NCI-H2029 treated with DMSO at 0.1 percent for 48 hours (cell line): ENCODE data around the gene KIAA2012.
A peak's percentile ranks its signal among the peaks of the same experiment; 100 is the strongest.

Source experiments
- DNase-seq: peaks from one replicate; lab custom pipeline; 2025; lab: John Stamatoyannopoulos, UW

Gene KIAA2012

DNA sequence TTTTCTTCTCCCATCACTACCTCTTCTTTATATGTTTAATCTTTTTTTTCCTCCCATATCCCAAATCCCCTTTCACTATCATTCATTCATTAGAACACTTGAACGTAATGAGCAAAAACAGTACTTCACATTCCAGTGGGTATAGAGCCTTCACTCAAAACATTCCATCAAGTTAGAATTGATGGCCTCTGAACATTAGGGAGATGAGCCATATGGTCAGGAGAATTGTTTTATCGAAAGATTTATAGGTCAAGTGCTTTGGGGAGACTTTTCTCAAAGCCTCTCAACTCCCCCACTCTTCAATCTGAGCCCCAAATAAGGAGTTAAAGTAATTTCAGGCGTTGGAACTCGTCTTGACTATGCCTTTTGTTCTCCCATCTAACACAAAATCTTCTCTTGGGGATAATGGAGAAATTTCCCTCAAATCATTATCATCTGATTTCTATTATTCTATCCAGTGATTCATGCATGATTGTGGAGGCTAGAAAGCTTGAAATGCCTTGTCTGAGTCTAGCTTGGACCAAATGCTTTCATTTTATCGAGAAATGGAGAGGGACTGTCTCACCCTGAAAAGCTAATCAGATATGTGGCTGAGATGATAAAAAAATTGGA is 79.2 kb downstream of the KIAA2012 start:
- no peak for DNase-seq

DNA sequence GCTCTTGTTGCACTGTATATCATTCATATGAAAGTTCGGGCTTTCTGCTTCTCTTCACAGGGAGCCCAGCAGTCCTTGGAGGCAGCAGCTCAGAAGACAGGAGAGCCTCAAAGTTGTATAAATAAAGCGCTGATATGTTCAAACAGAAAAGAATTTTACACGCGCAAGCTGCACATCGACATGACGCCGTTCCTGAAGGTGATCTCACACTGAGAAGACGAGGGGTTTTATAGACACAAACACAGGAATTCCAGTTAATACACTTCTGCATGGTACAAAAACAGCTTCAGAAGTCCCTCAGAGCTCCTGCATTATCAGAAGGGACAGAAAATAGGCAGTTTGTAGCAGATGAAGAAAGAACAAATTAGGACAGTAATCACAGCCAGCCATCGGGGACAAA is 81.6 kb downstream of the KIAA2012 start:
- DNase-seq, result no peak

DNA sequence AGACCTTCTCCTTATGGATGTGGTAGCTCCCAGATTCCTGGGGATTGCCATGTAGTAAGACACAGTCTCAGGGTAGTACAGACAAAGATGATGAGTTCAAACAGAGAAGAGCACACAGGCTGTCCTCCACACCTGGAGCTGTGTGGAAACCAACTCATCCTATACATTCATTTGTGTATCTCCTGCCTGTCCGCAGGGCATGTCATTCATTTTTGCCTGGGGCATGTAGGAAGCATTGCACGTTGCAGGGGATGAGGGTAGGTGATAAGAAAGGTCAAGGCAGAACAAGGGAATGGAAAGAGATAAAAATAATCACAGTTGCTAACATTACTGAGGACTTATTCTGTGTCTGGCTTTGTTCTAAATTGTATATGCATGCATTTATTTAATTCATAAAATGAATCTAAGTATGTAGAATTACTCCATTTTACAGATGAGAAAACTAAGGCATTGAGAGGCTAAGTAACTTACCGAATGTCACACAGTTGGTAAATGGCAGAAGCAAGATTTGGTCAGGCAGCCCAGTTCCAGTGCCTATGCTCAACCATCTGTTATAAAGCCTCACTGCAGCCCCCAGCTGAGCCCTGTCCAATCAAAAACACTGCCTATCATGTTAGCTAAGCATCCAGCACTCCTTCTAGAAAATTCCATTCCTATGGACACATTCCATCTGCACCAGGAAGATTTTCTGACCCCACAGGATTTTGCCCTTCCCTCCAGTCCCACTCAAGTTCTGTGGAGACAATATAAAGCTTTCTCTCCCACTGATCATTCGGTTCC is 84.3 kb downstream of the KIAA2012 start:
- no peak for DNase-seq

DNA sequence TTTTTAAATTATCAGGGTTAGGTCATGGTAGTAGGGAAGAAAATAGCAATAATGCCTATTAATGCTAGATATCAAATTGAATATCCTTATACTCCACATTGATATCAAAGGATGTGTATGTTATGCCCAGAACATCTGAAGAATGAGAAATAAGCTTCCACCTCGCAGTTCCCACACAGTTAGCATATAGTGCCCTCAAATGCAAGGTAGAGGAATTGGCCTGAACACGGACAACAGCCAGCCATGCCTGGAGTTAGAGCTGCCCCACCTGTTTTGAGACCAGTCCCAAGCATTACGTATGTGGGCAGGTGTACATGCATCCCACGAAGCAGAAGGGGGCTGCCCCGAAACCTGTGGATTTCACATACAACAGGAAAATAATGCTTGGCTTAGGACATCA is 85.7 kb downstream of the KIAA2012 start:
- no peak for DNase-seq

DNA sequence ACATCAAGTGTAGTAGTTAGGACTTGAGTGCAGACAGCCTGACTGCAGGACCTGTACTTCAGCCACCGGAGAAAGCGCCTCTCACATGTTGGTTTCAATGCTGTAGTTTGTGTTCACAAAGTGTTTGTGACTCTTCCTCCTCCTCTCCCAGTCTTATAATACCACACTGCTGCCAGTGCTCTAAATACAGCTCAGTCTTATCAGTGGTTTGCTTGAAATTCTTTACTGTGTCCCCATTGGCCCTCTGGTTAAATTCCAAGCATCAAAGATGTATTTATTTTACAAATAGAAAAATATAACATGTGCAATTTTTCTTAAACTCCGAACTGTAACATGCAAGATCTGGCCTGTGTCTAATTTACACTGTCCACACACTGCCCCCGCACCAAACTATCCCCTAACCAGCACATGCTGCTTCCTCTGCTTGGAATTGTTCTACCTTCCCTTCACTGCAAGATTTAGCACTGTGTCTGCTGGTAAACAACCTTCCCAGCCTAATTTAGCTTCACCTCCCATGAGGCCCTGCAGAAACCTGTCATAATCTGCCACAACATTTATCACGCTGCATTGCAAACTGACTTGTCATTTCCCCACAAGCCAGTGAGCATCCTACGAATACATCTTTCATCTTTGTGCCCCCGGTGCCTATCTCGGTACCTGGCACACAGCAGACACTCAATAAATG is 88.2 kb downstream of the KIAA2012 start:
- no peak for DNase-seq

DNA sequence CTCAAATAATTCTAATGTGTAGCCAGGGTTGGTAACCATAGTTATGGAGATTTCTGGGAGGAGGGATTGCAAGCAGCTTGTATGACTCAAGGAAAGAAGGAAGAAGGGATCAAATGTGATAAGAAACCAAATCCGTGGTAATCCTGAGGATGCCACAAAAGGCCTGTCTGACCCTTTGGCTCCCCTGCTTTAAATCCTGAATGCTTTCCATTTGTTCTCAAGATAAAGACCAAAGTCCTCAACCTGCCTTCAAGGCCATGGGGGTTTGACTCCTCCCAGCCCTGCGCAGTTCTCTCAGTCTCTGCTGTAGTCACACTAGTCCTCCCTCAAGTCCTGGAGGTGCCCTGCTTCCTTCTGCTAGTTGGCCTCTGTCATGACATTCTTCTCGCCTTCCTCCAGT is 91.4 kb downstream of the KIAA2012 start:
- DNase-seq, result no peak

DNA sequence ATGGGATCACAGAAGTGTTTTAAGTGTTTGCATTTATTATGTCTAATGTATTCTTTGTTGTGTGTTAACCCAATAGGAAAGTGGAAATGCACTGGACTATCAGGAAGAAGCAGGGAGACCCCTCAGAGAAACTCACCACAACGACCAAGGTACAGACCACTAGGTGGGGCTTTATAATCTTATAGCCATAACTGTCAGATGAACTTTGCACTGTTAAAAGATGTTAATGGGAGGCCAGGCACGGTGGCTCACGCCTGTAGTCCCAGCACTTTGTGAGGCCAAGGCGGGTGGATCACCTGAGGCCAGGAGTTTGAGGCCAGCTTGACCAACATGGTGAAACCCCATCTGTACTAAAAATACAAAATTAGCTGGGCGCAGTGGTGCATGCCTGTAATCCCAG is 92.2 kb downstream of the KIAA2012 start:
- no peak for DNase-seq

DNA sequence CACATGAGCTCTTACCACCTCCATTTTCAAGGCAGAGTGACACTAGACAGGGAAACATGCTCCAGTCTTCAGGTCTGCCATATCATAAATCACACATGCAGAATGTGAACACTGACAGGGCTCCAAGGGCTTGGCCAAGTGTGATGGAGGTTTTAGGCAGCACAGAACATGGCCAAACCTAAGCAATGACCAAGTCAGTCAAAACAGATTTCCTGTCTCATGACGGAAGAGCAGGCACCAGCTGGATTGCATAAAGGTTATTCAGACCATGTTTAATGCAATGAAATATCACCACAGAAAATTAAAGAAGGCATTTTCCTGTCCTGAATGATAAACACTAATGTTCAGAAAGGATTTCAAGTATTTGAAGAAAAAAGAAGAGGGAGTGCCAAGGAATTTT is 92.9 kb downstream of the KIAA2012 start:
- no peak for DNase-seq

DNA sequence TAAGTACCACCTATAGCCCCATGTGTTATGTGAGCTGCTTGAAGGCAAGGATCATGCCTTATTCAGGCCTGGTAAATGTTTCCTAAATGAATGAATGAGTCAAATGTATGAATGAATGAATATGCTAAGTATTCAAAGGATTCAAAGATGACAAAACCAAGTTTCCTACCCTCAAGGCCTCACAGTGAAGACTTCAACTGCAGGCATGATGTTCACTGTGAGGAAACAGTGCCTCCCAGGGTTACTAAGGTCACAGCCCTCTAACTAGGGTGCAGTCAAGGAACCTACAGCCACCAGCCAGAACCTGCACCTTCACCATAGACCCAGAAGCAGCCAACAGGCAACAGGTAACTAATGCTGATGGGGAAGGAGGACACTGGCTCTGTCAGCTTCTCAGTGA is 96.1 kb downstream of the KIAA2012 start:
- DNase-seq, result no peak

DNA sequence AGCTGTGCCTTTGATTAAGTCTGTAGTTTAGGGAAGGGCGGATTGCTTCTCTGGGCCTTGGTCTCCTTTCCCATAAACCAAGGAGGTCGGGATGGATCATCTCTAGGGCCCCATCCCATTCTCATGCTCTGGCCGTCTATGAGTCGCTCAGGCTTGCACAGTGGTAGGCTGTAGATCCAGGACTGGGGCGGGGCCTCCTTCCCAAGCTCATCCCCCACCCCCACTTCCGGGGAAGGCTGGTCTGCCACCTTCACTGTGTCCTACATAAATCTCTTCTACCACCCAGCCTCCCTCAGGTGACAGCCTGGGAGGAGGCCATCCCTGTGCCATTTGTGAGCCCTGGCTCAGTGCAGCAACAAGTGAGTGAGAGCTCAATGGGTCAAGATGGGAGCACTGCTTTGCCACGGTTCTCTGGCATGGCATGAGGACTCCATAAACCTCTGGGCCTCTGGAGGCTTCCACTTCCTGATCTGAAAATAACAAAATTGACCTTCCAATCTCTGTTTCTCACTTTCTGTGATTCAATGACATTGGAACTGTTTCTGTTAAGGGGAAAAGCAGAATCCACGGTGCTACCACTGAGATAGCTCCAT is 96.9 kb downstream of the KIAA2012 start:
- DNase-seq, result no peak

DNA sequence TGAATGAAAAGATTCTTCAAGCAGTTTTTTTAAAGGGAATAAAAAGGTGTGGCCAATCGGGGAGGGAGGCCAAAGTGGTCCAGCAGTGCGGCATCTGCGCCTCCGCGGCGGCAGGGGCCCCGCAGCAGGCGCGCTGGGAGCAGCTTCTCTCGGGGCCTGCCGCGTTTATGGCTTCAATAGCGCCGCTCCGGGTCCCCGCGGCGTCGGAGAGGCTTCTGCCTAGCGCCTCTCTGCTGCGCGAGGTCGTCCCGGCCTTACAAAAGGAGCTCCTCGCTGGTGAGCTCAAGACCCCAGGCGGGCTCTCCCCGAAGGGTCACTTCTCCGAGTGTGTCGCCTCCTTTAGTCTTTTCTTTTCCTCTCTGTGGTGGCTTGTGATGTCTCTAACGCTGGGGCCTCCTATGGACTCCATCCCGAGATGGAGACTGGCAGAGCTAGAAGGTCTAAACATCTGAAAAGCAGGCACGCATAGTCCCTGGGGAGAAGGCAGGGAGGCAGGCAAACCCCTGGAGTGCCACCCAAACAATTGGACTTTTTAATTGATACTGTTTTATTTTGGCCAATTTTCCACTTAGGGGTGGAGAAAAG is 98.3 kb downstream of the KIAA2012 start:
- no peak for DNase-seq

DNA sequence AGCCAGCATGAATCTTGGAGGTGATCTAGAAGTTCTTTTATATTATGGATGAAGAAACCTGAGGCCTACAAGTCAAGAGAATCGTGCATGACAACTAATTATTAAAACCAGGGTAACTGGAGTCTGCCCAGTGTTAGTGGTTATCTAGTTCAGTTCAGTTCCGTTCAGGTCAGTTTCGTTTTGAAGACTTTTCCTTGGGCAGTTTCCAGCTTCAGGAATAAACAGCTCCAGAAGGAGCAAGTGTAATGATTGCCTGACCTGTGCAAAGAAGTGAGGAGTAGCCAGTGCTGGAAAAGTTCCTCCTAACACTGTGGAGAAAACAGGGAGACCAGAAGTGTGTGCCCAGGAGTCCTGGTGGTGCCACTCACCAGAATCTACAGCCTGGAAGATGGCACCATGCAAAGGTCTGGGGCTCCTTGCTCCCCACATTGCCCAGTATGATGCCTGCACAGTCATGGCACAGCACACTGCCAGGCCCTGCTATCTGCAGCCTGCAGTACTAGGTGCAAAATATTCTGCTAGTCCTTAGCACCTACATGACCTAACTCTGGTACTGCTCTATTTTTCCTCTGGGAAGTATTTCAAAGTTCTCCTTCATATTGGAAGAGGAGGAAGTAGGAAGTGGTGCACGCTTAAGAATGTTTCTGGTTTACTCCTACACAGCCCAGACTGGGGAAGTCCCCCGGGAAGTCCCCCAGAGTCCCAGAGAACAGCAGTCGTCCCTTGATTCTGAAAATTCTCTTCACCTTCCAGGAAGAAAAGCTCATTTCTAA is 99.6 kb downstream of the KIAA2012 start:
- no peak for DNase-seq

DNA sequence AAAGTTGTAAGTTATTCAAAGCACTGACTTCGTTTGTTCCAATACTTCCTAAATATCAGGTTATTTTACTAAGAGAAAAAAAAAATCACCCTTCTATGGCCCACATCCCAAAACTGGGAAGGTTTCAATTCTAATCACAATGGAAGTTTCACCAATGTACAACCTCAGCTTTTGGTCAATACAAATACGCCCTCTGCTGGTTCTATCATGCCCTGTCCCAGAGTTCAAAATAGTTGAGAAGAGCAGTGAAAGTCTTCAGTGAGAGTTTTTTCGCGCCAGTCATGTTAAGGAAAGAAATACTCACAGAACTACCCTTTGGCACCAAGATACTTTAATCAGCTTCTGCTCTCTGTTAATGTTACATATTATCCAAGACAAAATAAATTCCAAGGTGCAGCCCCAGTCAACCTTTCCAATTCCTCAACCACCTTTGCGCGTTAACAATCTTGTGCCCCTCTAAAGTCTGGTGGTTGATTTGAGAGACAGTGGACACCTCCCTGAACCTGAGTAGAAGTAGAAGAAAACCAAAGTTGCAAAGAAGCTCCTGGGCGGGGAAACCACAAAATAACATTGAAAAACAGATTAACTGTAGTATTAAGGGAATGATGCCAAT is 105.4 kb downstream of the KIAA2012 start:
- peak; percentile 48 for DNase-seq

DNA sequence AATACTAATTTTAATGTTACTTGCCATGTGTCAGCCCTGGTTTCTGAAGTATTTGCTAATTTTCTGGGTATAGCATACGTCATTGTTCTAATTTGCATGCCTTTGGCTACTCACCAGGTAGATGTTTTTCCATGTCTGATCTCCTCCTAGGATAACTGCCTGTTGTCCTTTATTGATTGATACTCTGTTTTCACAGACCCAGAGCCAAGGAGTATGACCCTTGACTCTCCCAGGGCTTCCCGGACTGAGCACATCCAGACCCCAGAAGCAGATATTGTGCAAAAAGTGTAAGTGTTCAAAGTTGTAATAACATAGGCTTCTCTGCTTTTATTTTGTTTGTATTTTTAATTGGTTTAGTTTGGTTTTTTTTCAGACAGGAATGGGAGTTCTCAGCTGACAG is 111.5 kb downstream of the KIAA2012 start:
- DNase-seq, result no peak

DNA sequence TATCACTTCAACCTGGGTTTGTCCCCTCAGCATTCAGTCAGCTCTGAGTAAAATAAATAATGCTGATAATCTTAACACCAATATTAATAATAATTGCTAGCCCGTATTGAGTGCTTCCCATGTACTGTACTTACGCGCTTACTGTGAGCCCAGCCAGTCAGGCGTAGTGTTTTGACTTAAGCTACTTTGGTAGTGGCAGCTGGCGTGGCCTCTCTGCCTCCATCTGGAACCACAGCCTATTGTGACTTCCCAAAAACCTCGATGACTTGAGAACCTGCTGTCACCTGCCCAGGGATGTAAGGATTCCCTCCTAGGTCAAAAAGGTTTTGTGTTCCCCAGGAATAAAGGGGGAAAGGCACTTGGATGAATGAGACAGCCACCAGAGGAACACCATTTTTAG is 112.1 kb downstream of the KIAA2012 start:
- no peak for DNase-seq

DNA sequence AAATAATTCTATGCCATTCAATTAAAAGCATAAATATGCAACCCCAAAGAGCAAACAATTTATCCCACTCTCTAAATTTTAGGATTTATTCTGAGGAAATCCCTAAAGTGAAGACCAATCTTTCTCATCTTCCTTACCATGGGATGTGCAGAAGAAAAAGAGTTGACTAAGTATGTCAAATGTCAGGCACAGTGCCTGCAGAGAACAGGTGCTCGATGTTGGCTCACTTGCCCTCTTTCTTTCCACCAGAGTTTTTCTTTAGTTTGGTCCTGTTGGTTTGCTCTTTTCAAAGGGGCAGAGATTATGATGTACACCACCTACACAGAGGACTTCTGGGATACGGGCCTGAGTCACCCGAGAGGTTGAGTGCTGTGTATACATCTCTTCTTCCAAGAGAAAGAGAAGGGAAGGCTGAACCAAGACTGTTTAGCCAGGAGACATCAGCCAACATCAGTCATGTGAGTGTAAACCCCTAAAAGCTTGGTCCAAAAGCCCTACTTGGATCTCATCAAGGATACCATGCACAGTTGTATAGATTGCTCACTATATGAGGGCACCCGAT is 113.7 kb downstream of the KIAA2012 start:
- no peak for DNase-seq

DNA sequence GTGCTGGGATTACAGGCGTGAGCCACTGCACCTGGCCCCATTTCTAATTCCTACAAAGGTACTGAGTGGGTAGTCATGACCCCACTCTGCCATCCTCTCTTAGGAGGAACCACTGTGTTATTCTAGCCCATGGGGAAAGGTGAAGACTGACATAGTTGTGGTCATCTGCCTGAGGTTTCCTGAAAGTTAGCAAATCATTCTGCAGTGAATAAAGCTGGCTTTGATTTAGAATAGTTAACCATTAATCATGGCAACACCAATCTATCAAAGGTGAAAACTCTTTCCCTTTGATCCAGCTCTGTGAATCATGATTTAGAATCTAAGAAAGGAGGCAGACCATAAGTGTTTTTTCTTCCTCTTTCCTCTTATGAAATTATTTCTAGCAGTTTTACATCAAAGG is 114.5 kb downstream of the KIAA2012 start:
- DNase-seq, result no peak

DNA sequence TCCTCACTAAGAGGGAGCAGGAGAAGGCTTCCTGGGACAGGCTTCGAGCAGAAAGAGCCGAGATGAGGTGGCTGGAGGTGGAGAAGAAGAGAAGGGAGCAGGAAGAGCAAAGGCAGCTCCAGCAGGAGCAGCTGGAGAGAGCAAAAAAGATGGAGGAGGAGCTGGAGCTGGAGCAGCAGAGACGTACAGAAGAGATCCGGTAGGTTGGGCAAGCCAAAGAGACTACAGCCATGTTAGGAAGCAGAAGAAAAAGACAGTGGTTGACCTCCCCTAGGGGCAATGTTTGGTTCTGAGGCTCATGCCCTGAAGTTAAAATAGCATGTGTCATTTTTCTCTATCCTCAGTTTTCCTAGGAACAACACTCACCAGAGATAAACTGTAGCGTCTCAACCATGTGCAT is 120.2 kb downstream of the KIAA2012 start:
- no peak for DNase-seq

DNA sequence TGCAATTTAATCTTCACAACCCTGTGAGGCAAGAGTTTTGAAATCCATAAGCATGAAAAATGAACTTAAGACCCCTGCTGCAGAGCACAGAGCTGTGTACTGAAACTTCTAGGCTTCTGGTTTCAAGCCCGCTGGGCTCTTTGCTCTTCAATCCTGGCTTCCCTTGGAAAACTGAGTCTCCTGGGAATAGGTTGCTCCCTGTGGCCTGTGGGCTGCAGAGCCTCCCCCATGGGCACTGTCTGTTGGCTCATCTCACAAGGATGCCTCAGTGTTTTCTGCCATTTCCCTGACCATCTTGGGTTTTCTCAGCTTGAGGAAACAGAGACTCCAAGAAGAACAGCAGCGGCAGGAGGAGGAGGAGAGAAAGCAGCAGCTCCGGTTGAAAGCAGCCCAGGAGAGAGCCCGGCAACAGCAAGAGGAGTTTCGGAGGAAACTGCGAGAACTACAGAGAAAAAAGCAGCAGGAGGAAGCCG is 120.9 kb downstream of the KIAA2012 start:
- no peak for DNase-seq

DNA sequence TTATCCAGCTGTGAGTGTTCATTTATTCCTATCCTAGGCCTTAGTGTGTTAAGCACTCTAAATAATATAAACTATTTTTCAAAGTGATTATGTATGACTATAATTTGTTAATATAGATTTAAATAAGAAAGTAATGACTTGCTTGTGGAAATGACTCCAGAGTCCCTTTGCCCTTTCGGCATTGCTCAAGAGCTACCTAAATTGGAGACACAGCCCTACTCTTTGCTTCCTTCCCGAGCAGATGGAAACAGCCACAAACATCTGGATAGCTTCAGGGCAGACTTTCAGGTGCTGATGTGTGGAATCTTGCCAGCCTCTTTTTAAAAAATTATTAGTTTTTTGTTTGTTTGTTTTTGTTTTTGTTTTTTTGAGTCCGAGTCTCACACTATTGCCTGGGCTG is 121.4 kb downstream of the KIAA2012 start:
- DNase-seq, result no peak

DNA sequence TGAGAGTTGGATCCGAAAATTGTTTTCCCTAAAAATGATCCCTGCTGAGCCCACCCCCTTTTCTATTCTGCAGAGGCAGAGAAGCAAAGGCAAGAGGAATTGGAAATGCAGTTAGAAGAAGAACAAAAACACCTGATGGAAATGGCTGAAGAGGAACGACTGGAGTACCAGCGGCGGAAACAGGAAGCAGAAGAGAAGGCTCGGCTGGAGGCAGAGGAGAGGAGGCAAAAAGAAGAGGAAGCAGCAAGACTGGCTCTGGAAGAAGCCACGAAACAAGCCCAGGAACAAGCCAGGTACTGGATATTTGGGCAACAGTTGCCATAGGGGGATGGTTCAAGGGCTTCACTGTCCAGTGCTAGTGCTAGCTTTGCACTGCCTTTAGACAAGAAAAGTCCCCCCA is 123.7 kb downstream of the KIAA2012 start:
- no peak for DNase-seq
